Uterus (tissue), 2 donors: ENCODE results near the gene LTN1.

Source experiments
- POLR2A ChIP-seq, 2 donors: fragments of 450-650 bp; IDR thresholded peaks; one replicate each; pipeline ENCODE4 v1.6.1; 2016; ENCODE audit warnings: antibody characterized with exemption in 2 of 2, mild to moderate bottlenecking in 1 of 2, moderate library complexity in 1 of 2
- TF ChIP-seq, protein P1 (sequence below), 4 experiments: fragments of 200-600 bp in 2 of 4; fragments of 450-650 bp in 2 of 4; sonication (generic) in 2 of 4; IDR thresholded peaks; one replicate each; pipeline ENCODE4 v1.5.1; 2016 to 2019; ENCODE audit warnings: antibody characterized with exemption in 4 of 4, mild to moderate bottlenecking in 2 of 4, moderate library complexity in 1 of 4

DNA sequence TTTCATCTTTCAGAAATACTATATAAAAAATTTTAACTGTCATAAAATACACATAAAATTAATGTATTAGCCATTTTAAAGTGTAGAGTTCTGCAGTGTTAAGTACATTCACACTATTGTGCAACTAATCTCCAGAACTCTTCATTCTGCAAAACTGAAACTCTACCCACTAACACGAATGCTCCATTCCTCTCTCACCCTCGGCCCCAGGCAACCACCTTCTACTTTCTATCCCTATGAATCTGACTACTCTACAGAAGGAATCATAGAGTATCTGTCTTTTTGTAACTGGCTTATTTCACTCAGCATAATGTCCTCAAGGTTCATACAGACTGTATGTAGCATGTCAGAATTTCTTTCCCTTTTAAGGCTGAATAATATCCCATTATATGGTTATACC is 43.4 kb downstream of the LTN1 start:
- TF ChIP-seq, protein P1, sequence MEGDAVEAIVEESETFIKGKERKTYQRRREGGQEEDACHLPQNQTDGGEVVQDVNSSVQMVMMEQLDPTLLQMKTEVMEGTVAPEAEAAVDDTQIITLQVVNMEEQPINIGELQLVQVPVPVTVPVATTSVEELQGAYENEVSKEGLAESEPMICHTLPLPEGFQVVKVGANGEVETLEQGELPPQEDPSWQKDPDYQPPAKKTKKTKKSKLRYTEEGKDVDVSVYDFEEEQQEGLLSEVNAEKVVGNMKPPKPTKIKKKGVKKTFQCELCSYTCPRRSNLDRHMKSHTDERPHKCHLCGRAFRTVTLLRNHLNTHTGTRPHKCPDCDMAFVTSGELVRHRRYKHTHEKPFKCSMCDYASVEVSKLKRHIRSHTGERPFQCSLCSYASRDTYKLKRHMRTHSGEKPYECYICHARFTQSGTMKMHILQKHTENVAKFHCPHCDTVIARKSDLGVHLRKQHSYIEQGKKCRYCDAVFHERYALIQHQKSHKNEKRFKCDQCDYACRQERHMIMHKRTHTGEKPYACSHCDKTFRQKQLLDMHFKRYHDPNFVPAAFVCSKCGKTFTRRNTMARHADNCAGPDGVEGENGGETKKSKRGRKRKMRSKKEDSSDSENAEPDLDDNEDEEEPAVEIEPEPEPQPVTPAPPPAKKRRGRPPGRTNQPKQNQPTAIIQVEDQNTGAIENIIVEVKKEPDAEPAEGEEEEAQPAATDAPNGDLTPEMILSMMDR (IDR thresholded peaks at IDR 0.05), result no peak
- no peak for TF ChIP-seq POLR2A (IDR thresholded peaks at IDR 0.05)
